ENCODE results near the gene SULT1B1. TPM values are rescaled to one million over a fixed set of nuclear protein-coding genes. Genes with fewer than 3 reads are reported as not detected.
A peak's percentile ranks its signal among the peaks of the same experiment; 100 is the strongest.
"Not testable (repeated sequence)": the region's sequence is repeated elsewhere in the genome, so short reads cannot be mapped to it uniquely, and the experiment has no call there.

The SULT1B1 gene
- 0.63 and 0.74 TPM in 2 replicates for total RNA-seq (2014; rRNA removed; shearing (Covaris generic))

GRCh38 chr4:69760455-69760854, at the start of gene SULT1B1:
SULT1B1 (minus strand) TSS chr4:69760620; CDS start chr4:69755217, 5,403 bp downstream.
- peak; percentile 2 for DNase-seq (ENCODE audit: low read depth)

- DNase-seq (ENCODE audit: low read depth): no peak
Measured at GRCh38 chr4:69800599-69800998, 40.2 kb upstream of the SULT1B1 start.

GRCh38 chr4:69799337-69799736, 38.9 kb upstream of the SULT1B1 start:
- DNase-seq (ENCODE audit: low read depth): no peak

- no peak for DNase-seq (ENCODE audit: low read depth)
Measured at GRCh38 chr4:69793732-69794131, 33.3 kb upstream of the SULT1B1 start.

GRCh38 chr4:69787879-69788278, 27.5 kb upstream of the SULT1B1 start:
- DNase-seq (ENCODE audit: low read depth): no peak

- DNase-seq (ENCODE audit: low read depth): no peak
Measured at GRCh38 chr4:69786547-69786946, 26.1 kb upstream of the SULT1B1 start.

- no peak for DNase-seq (ENCODE audit: low read depth)
Measured at GRCh38 chr4:69785211-69785831, 24.9 kb upstream of the SULT1B1 start.

GRCh38 chr4:69782651-69783310, 22.4 kb upstream of the SULT1B1 start:
- no peak for DNase-seq (ENCODE audit: low read depth)

- no peak for DNase-seq (ENCODE audit: low read depth)
Measured at GRCh38 chr4:69781458-69782418, 21.3 kb upstream of the SULT1B1 start.

- no peak for DNase-seq (ENCODE audit: low read depth)
Measured at GRCh38 chr4:69780141-69780540, 19.7 kb upstream of the SULT1B1 start.

GRCh38 chr4:69776696-69777095, 16.3 kb upstream of the SULT1B1 start:
- no peak for DNase-seq (ENCODE audit: low read depth)

- DNase-seq (ENCODE audit: low read depth): no peak
Measured at GRCh38 chr4:69775321-69775867, 15.0 kb upstream of the SULT1B1 start.

GRCh38 chr4:69773484-69773883, 13.1 kb upstream of the SULT1B1 start:
- no peak for DNase-seq (ENCODE audit: low read depth)

GRCh38 chr4:69768554-69768953, 8.1 kb upstream of the SULT1B1 start:
- not testable (repeated sequence) for DNase-seq (ENCODE audit: low read depth)

- no peak for DNase-seq (ENCODE audit: low read depth)
Measured at GRCh38 chr4:69765751-69766150, 5.3 kb upstream of the SULT1B1 start.

GRCh38 chr4:69764311-69764710, 3.9 kb upstream of the SULT1B1 start:
- no peak for DNase-seq (ENCODE audit: low read depth)

GRCh38 chr4:69763233-69763632, 2.8 kb upstream of the SULT1B1 start:
- DNase-seq (ENCODE audit: low read depth): no peak

- DNase-seq (ENCODE audit: low read depth): no peak
Measured at GRCh38 chr4:69759189-69759604, 1.2 kb downstream of the SULT1B1 start.

- DNase-seq (ENCODE audit: low read depth): no peak
Measured at GRCh38 chr4:69757464-69757863, 3.0 kb downstream of the SULT1B1 start.

GRCh38 chr4:69754926-69755580, 5.4 kb downstream of the SULT1B1 start:
- DNase-seq (ENCODE audit: low read depth): no peak

- no peak for DNase-seq (ENCODE audit: low read depth)
Measured at GRCh38 chr4:69753686-69754085, 6.7 kb downstream of the SULT1B1 start.

GRCh38 chr4:69750346-69750745, 10.1 kb downstream of the SULT1B1 start:
- no peak for DNase-seq (ENCODE audit: low read depth)

Measured in Daoy (cell line).